ENCODE results near the gene TMEM53.

- TF ChIP-seq CTCF (IDR thresholded peaks at IDR 0.05; ENCODE audit: borderline replicate concordance, extremely low read depth, low read length, poor library complexity, severe bottlenecking) = no peak
- no peak for TF ChIP-seq EZH2 (IDR thresholded peaks at IDR 0.05; ENCODE audit: borderline replicate concordance, low read depth, low read length, severe bottlenecking)
Measured at GRCh38 chr1:44695671-44696070, 21.4 kb upstream of the TMEM53 start.

Data from DND-41 (cell line).